ENCODE measurements around the gene KRT8. TPM values are rescaled to one million over a fixed set of nuclear protein-coding genes. Genes with fewer than 3 reads are reported as not detected.
A peak's percentile ranks its signal among the peaks of the same experiment; 100 is the strongest.

KRT8 gene
- total RNA-seq, 1 experiment from 2014 or later, result 1,655 TPM

GRCh38 chr12:52929538-52929937 is 24.7 kb upstream of the KRT8 start (continued):
- TF ChIP-seq REST (IDR thresholded peaks at IDR 0.05; ENCODE audit: low read depth), result no peak
- TF ChIP-seq ZBTB33 (IDR thresholded peaks at IDR 0.05; ENCODE audit: extremely low read depth, insufficient replicate concordance, low read length), result no peak

GRCh38 chr12:52927964-52928363 is 23.1 kb upstream of the KRT8 start:
- ATAC-seq (no peak), DNase-seq (ENCODE audit: low read depth, low spot score) (no peak)
- Histone ChIP-seq H2AFZ (ENCODE audit: low read depth, low read length, poor library complexity, severe bottlenecking) (no peak overlapping the region), H3K4me2 (ENCODE audit: low read length) (peak overlapping the region; percentile 92), H3K27ac (ENCODE audit: low read depth, low read length) (peak overlapping the region; percentile 95), H3K36me3 (ENCODE audit: control insufficient read depth in 1 of 2, insufficient read depth in 2 of 2, low read length in 2 of 2) (no peaks in the 10 kb centered on the region), H3K9ac (ENCODE audit: low read length) (peak overlapping the region; percentile 74), H4K20me1 (ENCODE audit: insufficient read depth) (no peaks in the 10 kb centered on the region), H3K4me3 (replicated peaks in 1 of 2; ENCODE audit: low read depth in 1 of 2, low read length in 2 of 2) (peak overlapping the region in 1 of 2 experiments; percentile 51; a peak in 1 of 4 replicates), H3K9me3 (ENCODE audit: control insufficient read depth in 1 of 2, insufficient read depth in 1 of 2, low read depth in 1 of 2, low read length in 2 of 2) (no peaks in the 10 kb centered on the region), H3K9me2 (ENCODE audit: insufficient read depth) (no peaks in the 10 kb centered on the region), H3K4me1 (ENCODE audit: control insufficient read depth in 1 of 2, insufficient read depth in 2 of 2, low read length in 2 of 2) (peaks cover 61 to 86% of the 10 kb centered on the region in 2 experiments), H3K27me3 (ENCODE audit: insufficient read depth, low read length) (no peaks in the 10 kb centered on the region), H3K79me2 (ENCODE audit: insufficient read depth, low read length) (no peaks in the 10 kb centered on the region)
- TF ChIP-seq ZNF274 (IDR thresholded peaks at IDR 0.05; ENCODE audit: low read depth, low read length) (no peak), ELF1 (IDR thresholded peaks at IDR 0.05; ENCODE audit: borderline replicate concordance, low read depth) (no peak), REST (IDR thresholded peaks at IDR 0.05; ENCODE audit: low read depth) (no peak), JUND (IDR thresholded peaks at IDR 0.05) (no peak), ATF3 (IDR thresholded peaks at IDR 0.05) (no peak), MAX (IDR thresholded peaks at IDR 0.05) (no peak)
- ChIA-PET CTCF (interaction anchor here (1.0 to 3.3 kb wide), 3 partner anchors 14 to 52 kb away, joined by 3 to 17 read pairs (median 8); no protein-coding TSS in a partner anchor), POLR2A (interaction anchor here (1.0 to 14.5 kb wide), 6 partner anchors 19 to 32 kb away, joined by 3 to 262 read pairs (median 14); partner anchors contain the start of genes KRT18 and KRT8), RAD21 (ENCODE audit: low non-redundant PET in 1 of 2, low total read pairs in 2 of 2, uncharacterized antibody in 2 of 2, unreplicated experiment in 2 of 2) (interaction anchor here (2.7 to 3.9 kb wide), 3 partner anchors 18 to 23 kb away, joined by 12 to 28 read pairs (median 19); partner anchors contain the start of gene KRT8 (in 2 of the 2))
- intact Hi-C loops (cut with micrococcal nuclease), result loop anchor here (1.0 kb wide), 2 partner anchors 17 to 23 kb away; partner anchors contain the start of gene KRT8
- no TSS peak for BruUV-seq (replicated peaks)
